GM23338 (cell line): ENCODE results near the gene GLT6D1. TPM values are rescaled to one million over a fixed set of nuclear protein-coding genes. Genes with fewer than 3 reads are reported as not detected.

Experiments
- ATAC-seq: fragments of 200-7000 bp; cut with Tn5 transposase; 3 replicates; pipeline ENCODE4 v1.9.1; 2020
- DNase-seq: peaks from one replicate; pipeline ENCODE4 v3.0.0-alpha.2; 2015; ENCODE audit warnings: low spot score
- H2AFZ ChIP-seq: fragments of 200-600 bp; sonication (generic); 2 replicates; pipeline ENCODE4 v1.8.0; 2016; ENCODE audit warnings: antibody characterized with exemption, mild to moderate bottlenecking, moderate library complexity
- H3F3A ChIP-seq: fragments of 200-600 bp; sonication (generic); replicated peaks from 2 replicates; pipeline ENCODE4 v1.8.0; 2017; ENCODE audit warnings: antibody characterized with exemption, mixed run types, low read depth
- H3K27ac ChIP-seq: fragments of 200-600 bp; sonication (generic); 2 replicates; pipeline ENCODE4 v1.6.1; 2016; ENCODE audit warnings: low read depth
- H3K27me3 ChIP-seq: fragments of 200-600 bp; sonication (generic); 2 replicates; pipeline ENCODE4 v1.8.0; 2016; ENCODE audit warnings: mild to moderate bottlenecking, mixed run types, moderate library complexity; ENCODE audit not compliant: insufficient read depth
- H3K36me3 ChIP-seq: fragments of 200-600 bp; sonication (generic); 2 replicates; pipeline ENCODE4 v1.8.0; 2016; ENCODE audit warnings: mild to moderate bottlenecking; ENCODE audit not compliant: insufficient read depth
- H3K4me1 ChIP-seq: fragments of 200-600 bp; sonication (generic); 2 replicates; pipeline ENCODE4 v1.8.0; 2016; ENCODE audit warnings: mild to moderate bottlenecking, moderate library complexity; ENCODE audit not compliant: insufficient read depth
- H3K4me2 ChIP-seq: fragments of 200-600 bp; sonication (generic); 2 replicates; pipeline ENCODE4 v1.7.1; 2017; ENCODE audit warnings: mixed run types
- H3K4me3 ChIP-seq: fragments of 200-600 bp; sonication (generic); 2 replicates; pipeline ENCODE4 v1.6.1; 2016; ENCODE audit warnings: mixed run types
- H3K79me2 ChIP-seq: fragments of 200-600 bp; sonication (generic); replicated peaks from 2 replicates; pipeline ENCODE4 v1.8.0; 2017; ENCODE audit warnings: mild to moderate bottlenecking; ENCODE audit not compliant: insufficient read depth
- H3K9me2 ChIP-seq: fragments of 200-600 bp; sonication (generic); 2 replicates; pipeline ENCODE4 v1.8.0; 2017; ENCODE audit not compliant: insufficient read depth
- H4K20me1 ChIP-seq: fragments of 200-600 bp; sonication (generic); replicated peaks from 2 replicates; pipeline ENCODE4 v1.8.0; 2017; ENCODE audit warnings: mild to moderate bottlenecking; ENCODE audit not compliant: insufficient read depth
- H3K27ac Mint-ChIP-seq: 2 replicates; pipeline ENCODE4 v1.8.0; 2020; ENCODE audit warnings: inconsistent platforms, mild to moderate bottlenecking, moderate library complexity, mixed read lengths
- H3K27me3 Mint-ChIP-seq: 3 replicates; pipeline ENCODE4 v1.8.0; 2022; ENCODE audit warnings: low read depth, mild to moderate bottlenecking, moderate library complexity, mixed read lengths, inconsistent platforms; ENCODE audit not compliant: insufficient read depth, poor library complexity
- H3K36me3 Mint-ChIP-seq: 3 replicates; pipeline ENCODE4 v1.8.0; 2021; ENCODE audit warnings: low read depth, mild to moderate bottlenecking, inconsistent platforms, moderate library complexity, mixed read lengths
- H3K4me1 Mint-ChIP-seq: 3 replicates; pipeline ENCODE4 v1.8.0; 2020; ENCODE audit warnings: mild to moderate bottlenecking, inconsistent platforms, mixed read lengths
- H3K4me3 Mint-ChIP-seq: 3 replicates; pipeline ENCODE4 v1.8.0; 2021; ENCODE audit warnings: moderate library complexity, mild to moderate bottlenecking, inconsistent platforms, mixed read lengths
- H3K9me3 Mint-ChIP-seq: 3 replicates; pipeline ENCODE4 v1.8.0; 2020; ENCODE audit warnings: moderate library complexity, mild to moderate bottlenecking, inconsistent platforms, mixed read lengths
- CREB1 ChIP-seq: fragments of 250-450 bp; sonication (Bioruptor Pico); IDR thresholded peaks from 2 replicates; pipeline ENCODE4 v1.5.0; 2020; ENCODE audit warnings: low read depth, mild to moderate bottlenecking, moderate library complexity
- CTCF ChIP-seq, 2 experiments: fragments of 200-600 bp in 1 of 2; sonication (generic) in 1 of 2; conservative IDR thresholded peaks; 2 replicates each; pipeline versions ENCODE4 v1.5.1 to v1.6.1; 2016 to 2017; ENCODE audit warnings: antibody characterized with exemption in 2 of 2, low read depth in 2 of 2, mild to moderate bottlenecking in 2 of 2, moderate library complexity in 1 of 2
- ETS1 ChIP-seq: IDR thresholded peaks from 2 replicates; pipeline ENCODE4 v1.6.1; 2016; ENCODE audit warnings: antibody characterized with exemption
- EZH2 ChIP-seq: fragments of 200-600 bp; sonication (generic); IDR thresholded peaks from one replicate; pipeline ENCODE4 v1.8.0; 2017; ENCODE audit warnings: antibody characterized with exemption, mild to moderate bottlenecking, low read depth; ENCODE audit not compliant: unreplicated experiment
- EZH2phosphoT487 ChIP-seq: fragments of 200-600 bp; sonication (generic); IDR thresholded peaks from one replicate; pipeline ENCODE4 v1.8.1; 2018; ENCODE audit warnings: antibody characterized with exemption; ENCODE audit not compliant: unreplicated experiment
- JUNB ChIP-seq: IDR thresholded peaks from one replicate; pipeline ENCODE4 v1.6.1; 2016; ENCODE audit warnings: antibody characterized with exemption; ENCODE audit not compliant: unreplicated experiment
- NANOG ChIP-seq: IDR thresholded peaks from 2 replicates; pipeline ENCODE4 v1.6.1; 2016; ENCODE audit warnings: antibody characterized with exemption, borderline replicate concordance
- POLR2AphosphoS5 ChIP-seq: IDR thresholded peaks from 2 replicates; pipeline ENCODE4 v1.6.1; 2016; ENCODE audit warnings: antibody characterized with exemption, low read depth
- REST ChIP-seq: IDR thresholded peaks from one replicate; pipeline ENCODE4 v1.6.1; 2018; ENCODE audit warnings: antibody characterized with exemption; ENCODE audit not compliant: unreplicated experiment
- STAT1 ChIP-seq: IDR thresholded peaks from one replicate; pipeline ENCODE4 v1.6.1; 2016; ENCODE audit warnings: antibody characterized with exemption; ENCODE audit not compliant: unreplicated experiment
- ZNF114 ChIP-seq: fragments of 250-450 bp; sonication (Bioruptor Pico); IDR thresholded peaks from 2 replicates; pipeline ENCODE4 v1.5.0; 2020; ENCODE audit warnings: mild to moderate bottlenecking, moderate library complexity
- ZNF331 ChIP-seq: fragments of 250-450 bp; sonication (Bioruptor Pico); IDR thresholded peaks from 2 replicates; pipeline ENCODE4 v1.5.0; 2020; ENCODE audit warnings: low read depth, mild to moderate bottlenecking, moderate library complexity
- ZNF462 ChIP-seq: fragments of 250-450 bp; sonication (Bioruptor Pico); IDR thresholded peaks from 2 replicates; pipeline ENCODE4 v1.5.0; 2020; ENCODE audit warnings: mild to moderate bottlenecking, moderate library complexity
- polyA plus RNA-seq: library from polyadenylated mRNA; unstranded; fragments of >200 nt; fragmentation: Nextera tagmentation; extraction: Ambion mirVana; gene quantifications from 2 replicates; pipeline ENCODE4 v1.2.1, GENCODE V29; 2016
- total RNA-seq: library from RNA; depleted of rRNA; stranded (reverse); fragments of >200 nt; shearing (Covaris generic); gene quantifications from 2 replicates; pipeline ENCODE4 v1.2.3, GENCODE V29; 2014

GLT6D1 gene
- total and polyA plus RNA-seq, 2 experiments from 2014 or later, result not detected

- Histone ChIP-seq H4K20me1 (no peaks in the 10 kb centered on the region), H3K27me3 (no peaks in the 10 kb centered on the region), H2AFZ (no peak overlapping the region), H3K36me3 (no peaks in the 10 kb centered on the region), H3K4me2 (no peak overlapping the region), H3K4me3 (no peak overlapping the region), H3F3A (no peaks in the 10 kb centered on the region), H3K79me2 (no peaks in the 10 kb centered on the region), H3K9me2 (no peaks in the 10 kb centered on the region), H3K4me1 (no peaks in the 10 kb centered on the region), H3K27ac (no peak overlapping the region)
- peaks cover 3% of the 10 kb centered on the region for H3K4me1 Mint-ChIP-seq
- no peak for DNase-seq
- no peak overlapping the region for H3K4me3 Mint-ChIP-seq
- ATAC-seq, result no peak
- H3K9me3 Mint-ChIP-seq, result peaks cover 10% of the 10 kb centered on the region
- H3K27ac Mint-ChIP-seq, result no peak overlapping the region
- TF ChIP-seq EZH2 (no peak), CREB1 (CRISPR knock-in tag) (no peak), POLR2AphosphoS5 (no peak), CTCF (conservative IDR thresholded peaks at IDR 0.05; ENCODE audit: low read depth in 2 of 2) (no peak), STAT1 (no peak), ETS1 (no peak), ZNF331 (CRISPR knock-in tag) (no peak), EZH2phosphoT487 (no peak), ZNF114 (CRISPR knock-in tag) (no peak), REST (no peak), JUNB (no peak), NANOG (no peak), ZNF462 (no peak)
- peaks cover 6% of the 10 kb centered on the region; the same call in 2 of the 3 replicates for H3K36me3 Mint-ChIP-seq
- H3K27me3 Mint-ChIP-seq, result peaks cover 8% of the 10 kb centered on the region
Observed at GRCh38 chr9:135605238-135605781, 34.0 kb downstream of the GLT6D1 start.
